Smooth muscle cell (in vitro differentiated cells): ENCODE measurements around the gene GLTP. TPM values are rescaled to one million over a fixed set of nuclear protein-coding genes. Genes with fewer than 3 reads are reported as not detected.

ENCODE experiments used
- DNase-seq: peaks from one replicate; lab custom pipeline; 2025; ENCODE audit not compliant: unreplicated experiment; lab: John Stamatoyannopoulos, UW
- H2AFZ ChIP-seq: fragments of 200-600 bp; sonication (generic); 2 replicates; pipeline ENCODE4 v1.6.0; 2016; ENCODE audit warnings: antibody characterized with exemption, low read depth, mild to moderate bottlenecking
- H3F3A ChIP-seq: fragments of 200-600 bp; sonication (generic); 2 replicates; pipeline ENCODE4 v1.6.0; 2017; ENCODE audit warnings: antibody characterized with exemption, low read depth
- H3K27ac ChIP-seq: fragments of 200-600 bp; sonication (generic); 2 replicates; pipeline ENCODE4 v1.5.1; 2016; ENCODE audit warnings: low read depth, mild to moderate bottlenecking
- H3K27me3 ChIP-seq: fragments of 200-600 bp; sonication (generic); 2 replicates; pipeline ENCODE4 v1.6.1; 2016; ENCODE audit warnings: low read depth, mild to moderate bottlenecking
- H3K36me3 ChIP-seq: fragments of 200-600 bp; sonication (generic); 2 replicates; pipeline ENCODE4 v1.5.1; 2016; ENCODE audit warnings: low read depth
- H3K4me1 ChIP-seq: fragments of 200-600 bp; sonication (generic); 2 replicates; pipeline ENCODE4 v1.5.1; 2016; ENCODE audit warnings: low read depth
- H3K4me2 ChIP-seq: fragments of 200-600 bp; sonication (generic); 2 replicates; pipeline ENCODE4 v1.6.0; 2016; ENCODE audit warnings: mild to moderate bottlenecking
- H3K4me3 ChIP-seq: fragments of 200-600 bp; sonication (generic); 2 replicates; pipeline ENCODE4 v1.5.1; 2016; ENCODE audit warnings: mild to moderate bottlenecking
- H3K79me2 ChIP-seq: fragments of 200-600 bp; sonication (generic); 2 replicates; pipeline ENCODE4 v1.6.0; 2016; ENCODE audit warnings: low read depth, mild to moderate bottlenecking
- H3K9ac ChIP-seq: fragments of 200-600 bp; sonication (generic); 2 replicates; pipeline ENCODE4 v1.6.0; 2016; ENCODE audit warnings: low read depth
- H3K9me3 ChIP-seq: fragments of 200-600 bp; sonication (generic); replicated peaks from 2 replicates; pipeline ENCODE4 v1.5.1; 2016; ENCODE audit warnings: low read depth
- H4K20me1 ChIP-seq: fragments of 200-600 bp; sonication (generic); 2 replicates; pipeline ENCODE4 v1.6.0; 2016; ENCODE audit warnings: low read depth
- CTCF ChIP-seq: fragments of 200-600 bp; sonication (generic); IDR thresholded peaks from 2 replicates; pipeline ENCODE4 v1.5.1; 2017; ENCODE audit warnings: borderline replicate concordance, mild to moderate bottlenecking, antibody characterized with exemption; ENCODE audit not compliant: insufficient read depth, poor library complexity, severe bottlenecking
- WGBS: methylation state at CpG from one replicate; pipeline ENCODE4 v1.1.7; 2016; ENCODE audit warnings: low lambda C conversion rate; 5-methylcytosine and 5-hydroxymethylcytosine counted together
- polyA plus RNA-seq: library from polyadenylated mRNA; unstranded; fragments of >200 nt; fragmentation: Nextera tagmentation; extraction: Ambion mirVana; gene quantifications from 2 replicates; pipeline ENCODE4 v1.2.1, GENCODE V29; 2016
- total RNA-seq: library from RNA; depleted of rRNA; stranded (reverse); fragments of >200 nt; gene quantifications from 2 replicates; pipeline ENCODE4 v1.2.3, GENCODE V29; 2014

GLTP gene
- total and polyA plus RNA-seq, 2 experiments from 2014 or later: 43.4 to 46.9 TPM

- no peaks in the 10 kb centered on the region for H3K4me1 ChIP-seq
Observed at GRCh38 chr12:109810954-109811623, 69.3 kb downstream of the GLTP start.

DNA sequence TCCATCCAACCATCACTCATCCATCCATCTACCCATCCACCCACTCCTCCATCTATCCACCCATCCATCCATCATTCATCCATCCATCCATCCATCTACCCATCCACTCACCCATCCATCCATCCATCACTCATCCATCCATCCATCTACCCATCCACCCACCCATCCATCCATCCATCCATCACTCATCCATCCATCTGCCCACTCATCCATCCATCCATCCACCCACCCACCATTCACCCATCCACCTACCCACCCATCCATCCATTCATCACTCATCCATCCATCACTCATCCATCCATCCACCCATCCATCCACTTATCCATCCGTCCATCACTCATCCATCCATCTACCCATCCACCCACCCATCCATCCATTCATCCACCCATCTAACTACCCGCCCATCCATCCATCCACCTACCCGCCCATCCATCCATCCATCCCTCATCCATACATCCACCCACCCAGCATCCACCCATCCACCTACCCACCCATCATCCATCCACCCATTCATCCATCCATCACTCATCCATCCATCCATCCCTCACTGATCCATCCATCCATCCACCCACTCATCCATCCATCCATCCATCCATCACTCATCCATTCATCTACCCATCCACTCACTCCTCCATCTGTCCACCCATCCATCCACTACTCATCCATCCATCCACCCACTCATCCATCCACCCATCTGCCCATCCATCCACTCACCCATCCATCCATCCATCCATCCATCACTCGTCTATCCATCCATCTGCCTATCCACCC, 71.3 kb downstream of the GLTP start:
- WGBS: 90% methylated on average over 4 of the region's 4 CpGs
- Histone ChIP-seq H3K9ac (no peak overlapping the region), H3F3A (no peaks in the 10 kb centered on the region), H3K36me3 (no peaks in the 10 kb centered on the region), H3K79me2 (no peaks in the 10 kb centered on the region), H2AFZ (no peak overlapping the region), H3K4me2 (no peak overlapping the region), H3K4me3 (no peak overlapping the region), H4K20me1 (no peaks in the 10 kb centered on the region), H3K27me3 (no peaks in the 10 kb centered on the region), H3K4me1 (no peaks in the 10 kb centered on the region), H3K27ac (no peak overlapping the region), H3K9me3 (no peaks in the 10 kb centered on the region)
- DNase-seq: no peak
- TF ChIP-seq CTCF: no peak

More at GRCh38 chr12:109810954-109811623, 69.3 kb downstream of the GLTP start:
- no peaks in the 10 kb centered on the region for H3K27me3 ChIP-seq
- H3K79me2 ChIP-seq: no peaks in the 10 kb centered on the region
- H3F3A ChIP-seq: no peaks in the 10 kb centered on the region
- WGBS: 91% methylated on average over 10 of the region's 10 CpGs
- no peak overlapping the region for H3K9ac ChIP-seq
- no peak for DNase-seq
- no peaks in the 10 kb centered on the region for H3K36me3 ChIP-seq
- H2AFZ ChIP-seq: no peak overlapping the region
- no peak overlapping the region for H3K4me3 ChIP-seq
- no peak for TF ChIP-seq CTCF
- H4K20me1 ChIP-seq: no peaks in the 10 kb centered on the region
- H3K27ac ChIP-seq: no peak overlapping the region
- H3K9me3 ChIP-seq: no peaks in the 10 kb centered on the region
- H3K4me2 ChIP-seq: no peak overlapping the region

GRCh38 chr12:109807954-109808643, 72.2 kb downstream of the GLTP start:
- H3K27ac ChIP-seq: no peak overlapping the region
- H3K9ac ChIP-seq: no peak overlapping the region
- DNase-seq: no peak
- H3F3A ChIP-seq: no peaks in the 10 kb centered on the region
- no peaks in the 10 kb centered on the region for H3K36me3 ChIP-seq
- H4K20me1 ChIP-seq: no peaks in the 10 kb centered on the region
- 97% methylated on average over 12 of the region's 12 CpGs for WGBS
- no peaks in the 10 kb centered on the region for H3K27me3 ChIP-seq
- no peak overlapping the region for H3K4me2 ChIP-seq
- H3K79me2 ChIP-seq: no peaks in the 10 kb centered on the region
- H3K9me3 ChIP-seq: no peaks in the 10 kb centered on the region
- no peak overlapping the region for H3K4me3 ChIP-seq
- H3K4me1 ChIP-seq: no peaks in the 10 kb centered on the region
- no peak overlapping the region for H2AFZ ChIP-seq
- TF ChIP-seq CTCF: no peak
